HUES64 (cell line): Measurements from ENCODE around the gene IGF2R.
"Not testable (repeated sequence)": the region's sequence is repeated elsewhere in the genome, so short reads cannot be mapped to it uniquely, and the experiment has no call there.

Experiments
- H3K27ac ChIP-seq: 2 replicates; pipeline ENCODE4 v1.7.0; 2013; ENCODE audit warnings: low read depth, low read length, inconsistent platforms
- H3K27me3 ChIP-seq: 2 replicates; pipeline ENCODE4 v1.6.1; 2013; ENCODE audit warnings: mild to moderate bottlenecking, low read length; ENCODE audit not compliant: insufficient read depth
- H3K36me3 ChIP-seq: 2 replicates; pipeline ENCODE4 v1.6.1; 2013; ENCODE audit warnings: mild to moderate bottlenecking, low read length; ENCODE audit not compliant: insufficient read depth
- H3K4me1 ChIP-seq: 2 replicates; pipeline ENCODE4 v1.6.1; 2013; ENCODE audit warnings: mild to moderate bottlenecking, low read length, moderate library complexity; ENCODE audit not compliant: insufficient read depth
- H3K4me3 ChIP-seq: 2 replicates; pipeline ENCODE4 v1.5.1; 2013; ENCODE audit warnings: mild to moderate bottlenecking, low read length, moderate library complexity
- H3K9ac ChIP-seq: 2 replicates; pipeline ENCODE4 v1.6.1; 2013; ENCODE audit warnings: mild to moderate bottlenecking, low read depth, low read length
- H3K9me3 ChIP-seq: 2 replicates; pipeline ENCODE4 v1.6.1; 2013; ENCODE audit warnings: low read depth, low read length; ENCODE audit not compliant: insufficient read depth
- WGBS: fragments of 150-250, 120-280 bp; methylation state at CpG from one replicate; pipeline ENCODE4 v1.1.7; 2013; ENCODE audit warnings: missing lambda C conversion rate; 5-methylcytosine and 5-hydroxymethylcytosine counted together

The IGF2R gene

GRCh38 chr6:160081398-160081797 is 112.5 kb downstream of the IGF2R start:
- H3K27me3 ChIP-seq = no peaks in the 10 kb centered on the region
- no peaks in the 10 kb centered on the region for H3K4me1 ChIP-seq
- WGBS = 98% methylated on average over 11 of the region's 11 CpGs
- no peak overlapping the region for H3K27ac ChIP-seq
- H3K9me3 ChIP-seq = peaks cover 11% of the 10 kb centered on the region
- no peak overlapping the region for H3K4me3 ChIP-seq
- peaks cover 95% of the 10 kb centered on the region for H3K36me3 ChIP-seq
- H3K9ac ChIP-seq = no peak overlapping the region

- WGBS = 96% methylated on average over 7 of the region's 8 CpGs
- H3K9me3 ChIP-seq = peaks cover 11% of the 10 kb centered on the region
- no peak overlapping the region for H3K9ac ChIP-seq
- no peaks in the 10 kb centered on the region for H3K27me3 ChIP-seq
- peaks cover 92% of the 10 kb centered on the region for H3K36me3 ChIP-seq
- no peak overlapping the region for H3K4me3 ChIP-seq
- H3K4me1 ChIP-seq = no peaks in the 10 kb centered on the region
- no peak overlapping the region for H3K27ac ChIP-seq
These were observed 113.7 kb downstream of the IGF2R start for GRCh38 chr6:160082627-160083026.

- H3K27ac ChIP-seq = no peak overlapping the region
- WGBS = 95% methylated on average over 18 of the region's 18 CpGs
- no peaks in the 10 kb centered on the region for H3K27me3 ChIP-seq
- H3K4me3 ChIP-seq = no peak overlapping the region
- no peak overlapping the region for H3K9ac ChIP-seq
- H3K4me1 ChIP-seq = no peaks in the 10 kb centered on the region
- peaks cover 90% of the 10 kb centered on the region for H3K36me3 ChIP-seq
- peaks cover 11% of the 10 kb centered on the region for H3K9me3 ChIP-seq
These were observed 115.4 kb downstream of the IGF2R start for GRCh38 chr6:160084198-160084776.

GRCh38 chr6:160085226-160085625 is 116.3 kb downstream of the IGF2R start:
- whole genome bisulfite sequencing = 95% methylated on average over 5 of the region's 5 CpGs
- H3K9me3 ChIP-seq = peaks cover 4% of the 10 kb centered on the region
- no peak overlapping the region for H3K9ac ChIP-seq
- H3K4me1 ChIP-seq = no peaks in the 10 kb centered on the region
- no peak overlapping the region for H3K27ac ChIP-seq
- peaks cover 90% of the 10 kb centered on the region for H3K36me3 ChIP-seq
- H3K27me3 ChIP-seq = no peaks in the 10 kb centered on the region
- no peak overlapping the region for H3K4me3 ChIP-seq

GRCh38 chr6:160085713-160086505 is 117.0 kb downstream of the IGF2R start:
- H3K36me3 ChIP-seq = peaks cover 90% of the 10 kb centered on the region
- no peaks in the 10 kb centered on the region for H3K9me3 ChIP-seq
- no peak overlapping the region for H3K4me3 ChIP-seq
- no peaks in the 10 kb centered on the region for H3K27me3 ChIP-seq
- H3K9ac ChIP-seq = no peak overlapping the region
- H3K4me1 ChIP-seq = no peaks in the 10 kb centered on the region
- WGBS = 94% methylated on average over 12 of the region's 15 CpGs
- H3K27ac ChIP-seq = no peak overlapping the region

- H3K27me3 ChIP-seq = no peaks in the 10 kb centered on the region
- H3K36me3 ChIP-seq = peaks cover 88% of the 10 kb centered on the region
- no peaks in the 10 kb centered on the region for H3K4me1 ChIP-seq
- no peak overlapping the region for H3K4me3 ChIP-seq
- no peaks in the 10 kb centered on the region for H3K9me3 ChIP-seq
- 95% methylated on average over 8 of the region's 8 CpGs for WGBS
- H3K9ac ChIP-seq = no peak overlapping the region
- H3K27ac ChIP-seq = no peak overlapping the region
These were observed 117.9 kb downstream of the IGF2R start for GRCh38 chr6:160086754-160087153.

- no peak overlapping the region for H3K4me3 ChIP-seq
- H3K9ac ChIP-seq = no peak overlapping the region
- H3K9me3 ChIP-seq = no peaks in the 10 kb centered on the region
- H3K4me1 ChIP-seq = no peaks in the 10 kb centered on the region
- 90% methylated on average over 13 of the region's 13 CpGs for WGBS
- H3K36me3 ChIP-seq = peaks cover 89% of the 10 kb centered on the region
- H3K27ac ChIP-seq = no peak overlapping the region
- H3K27me3 ChIP-seq = no peaks in the 10 kb centered on the region
These were observed 119.3 kb downstream of the IGF2R start for GRCh38 chr6:160088069-160088783.

GRCh38 chr6:160088784-160089533 is 120.1 kb downstream of the IGF2R start:
- H3K9ac ChIP-seq = no peak overlapping the region
- no peaks in the 10 kb centered on the region for H3K27me3 ChIP-seq
- H3K36me3 ChIP-seq = peaks cover 90% of the 10 kb centered on the region
- no peak overlapping the region for H3K4me3 ChIP-seq
- H3K9me3 ChIP-seq = no peaks in the 10 kb centered on the region
- no peaks in the 10 kb centered on the region for H3K4me1 ChIP-seq
- WGBS = 97% methylated on average over 21 of the region's 21 CpGs
- H3K27ac ChIP-seq = no peak overlapping the region

GRCh38 chr6:160089534-160089897 is 120.6 kb downstream of the IGF2R start:
- Histone ChIP-seq H3K27ac (no peak overlapping the region), H3K9me3 (no peaks in the 10 kb centered on the region), H3K4me3 (no peak overlapping the region), H3K36me3 (peaks cover 89% of the 10 kb centered on the region), H3K4me1 (no peaks in the 10 kb centered on the region), H3K9ac (no peak overlapping the region), H3K27me3 (no peaks in the 10 kb centered on the region)
- WGBS = 97% methylated on average over 7 of the region's 7 CpGs

GRCh38 chr6:160090442-160091239 is 121.8 kb downstream of the IGF2R start:
- H3K36me3 ChIP-seq = peaks cover 86% of the 10 kb centered on the region
- not testable (repeated sequence) for H3K9ac ChIP-seq, H3K27ac ChIP-seq, H3K4me3 ChIP-seq, H3K27me3 ChIP-seq, H3K9me3 ChIP-seq, H3K4me1 ChIP-seq
- 95% methylated on average over 26 of the region's 32 CpGs for WGBS
